ENCODE measurements around the gene MEIS1. TPM values are rescaled to one million over a fixed set of nuclear protein-coding genes. Genes with fewer than 3 reads are reported as not detected.
A peak's percentile ranks its signal among the peaks of the same experiment; 100 is the strongest.

MEIS1 gene
- total RNA-seq, 2 donors from 2014 or later: 15.4 to 23.7 TPM

DNA sequence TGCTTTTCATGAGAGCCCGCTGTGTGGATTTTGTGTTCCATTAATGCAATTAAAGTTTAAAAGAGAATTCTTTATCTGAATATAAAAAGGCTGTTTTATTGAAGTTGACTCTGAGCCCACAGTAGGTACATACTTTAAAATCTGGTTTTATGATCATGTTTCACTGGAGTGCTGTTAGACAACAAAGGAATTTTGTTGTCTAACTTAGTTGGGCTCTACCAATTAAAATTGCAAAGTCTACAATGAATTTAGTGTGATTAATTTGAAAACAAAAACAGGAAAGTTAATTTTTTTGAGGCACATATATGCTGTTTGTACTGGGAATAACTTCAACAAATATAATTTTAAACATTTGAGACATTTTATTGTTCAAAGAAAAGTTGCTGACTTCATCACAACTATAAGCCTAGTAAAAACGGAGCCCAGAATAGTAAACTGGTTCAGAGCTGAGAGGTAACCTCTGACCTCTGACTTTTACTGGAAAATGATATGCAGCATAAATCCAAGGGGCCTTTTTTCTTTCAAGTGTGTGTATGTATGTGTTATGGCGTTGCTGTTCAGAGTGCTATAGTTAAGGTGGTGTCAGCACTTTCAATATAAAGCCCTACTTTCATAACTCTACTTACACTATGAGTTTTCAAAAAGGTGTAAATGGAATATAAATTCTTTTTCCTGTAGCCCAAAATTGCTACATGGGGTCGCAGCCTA, 30.2 kb downstream of the MEIS1 start:
- no peak for DNase-seq (ENCODE audit: low spot score)
- H3K9me3 ChIP-seq: no peaks in the 10 kb centered on the region
- H3K4me3 ChIP-seq: no peak overlapping the region
- H3K27ac ChIP-seq: no peak overlapping the region
- peaks cover 4% of the 10 kb centered on the region for H3K27me3 ChIP-seq (replicated peaks; ENCODE audit: insufficient read depth)
- H3K4me1 ChIP-seq (replicated peaks): no peaks in the 10 kb centered on the region
- peak; percentile 34 for TF ChIP-seq POLR2AphosphoS5 (IDR thresholded peaks at IDR 0.05)
- no peak for TF ChIP-seq POLR2A (IDR thresholded peaks at IDR 0.05)
- intact Hi-C loops (cut with DNase I): no loop called here
- WGBS: 44% methylated on average over 4 of the region's 4 CpGs
- H3K36me3 ChIP-seq: no peaks in the 10 kb centered on the region

GRCh38 chr2:66466433-66466832, 31.5 kb downstream of the MEIS1 start:
- TF ChIP-seq POLR2AphosphoS5 (IDR thresholded peaks at IDR 0.05) (no peak), POLR2A (IDR thresholded peaks at IDR 0.05) (no peak), CTCF (IDR thresholded peaks at IDR 0.05) (no peak)
- H3K27ac ChIP-seq: no peak overlapping the region
- intact Hi-C loops (cut with DNase I): no loop called here
- no peak overlapping the region for H3K4me3 ChIP-seq
- DNase-seq (ENCODE audit: low spot score): peak; percentile 9
- 34% methylated on average over 2 of the region's 2 CpGs for WGBS
- H3K9me3 ChIP-seq: no peaks in the 10 kb centered on the region
- H3K36me3 ChIP-seq: no peaks in the 10 kb centered on the region
- H3K27me3 ChIP-seq (replicated peaks; ENCODE audit: insufficient read depth): peaks cover 4% of the 10 kb centered on the region
- no peaks in the 10 kb centered on the region for H3K4me1 ChIP-seq (replicated peaks)

DNA sequence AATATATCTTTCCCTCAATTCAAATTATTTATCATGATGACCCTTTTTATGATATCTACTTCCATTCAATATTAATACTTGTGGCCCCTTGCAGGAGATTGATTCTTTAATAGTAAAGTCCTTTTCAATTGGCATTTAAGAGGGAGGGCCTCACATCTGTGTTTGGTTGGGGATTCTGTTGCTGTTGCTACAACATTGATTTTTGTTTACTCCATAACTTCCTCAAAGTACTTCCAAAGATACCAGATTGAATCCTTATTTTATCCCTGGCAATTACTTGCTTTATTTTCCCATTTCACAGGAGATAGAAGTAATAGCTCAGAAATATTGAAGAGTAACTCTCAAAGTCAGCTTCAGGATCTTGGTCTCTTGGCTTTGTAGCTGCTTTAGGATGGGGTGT, 32.8 kb downstream of the MEIS1 start:
- no peak for DNase-seq (ENCODE audit: low spot score)
- H3K4me1 ChIP-seq (replicated peaks): no peaks in the 10 kb centered on the region
- no peak overlapping the region for H3K4me3 ChIP-seq
- no peak overlapping the region for H3K27ac ChIP-seq
- no peaks in the 10 kb centered on the region for H3K36me3 ChIP-seq
- no peaks in the 10 kb centered on the region for H3K27me3 ChIP-seq (replicated peaks; ENCODE audit: insufficient read depth)
- no peak for TF ChIP-seq POLR2A (IDR thresholded peaks at IDR 0.05)
- TF ChIP-seq POLR2AphosphoS5 (IDR thresholded peaks at IDR 0.05): no peak
- TF ChIP-seq CTCF (IDR thresholded peaks at IDR 0.05): no peak
- no peaks in the 10 kb centered on the region for H3K9me3 ChIP-seq
- intact Hi-C loops (cut with DNase I): no loop called here

GRCh38 chr2:66469214-66469902, 34.4 kb downstream of the MEIS1 start:
- H3K27ac ChIP-seq: no peak overlapping the region
- no peaks in the 10 kb centered on the region for H3K27me3 ChIP-seq (replicated peaks; ENCODE audit: insufficient read depth)
- no peaks in the 10 kb centered on the region for H3K4me1 ChIP-seq (replicated peaks)
- no peak for DNase-seq (ENCODE audit: low spot score)
- no peak overlapping the region for H3K4me3 ChIP-seq
- TF ChIP-seq POLR2A (IDR thresholded peaks at IDR 0.05) (no peak), CTCF (IDR thresholded peaks at IDR 0.05) (no peak), POLR2AphosphoS5 (IDR thresholded peaks at IDR 0.05) (no peak)
- no peaks in the 10 kb centered on the region for H3K36me3 ChIP-seq
- H3K9me3 ChIP-seq: no peaks in the 10 kb centered on the region
- intact Hi-C loops (cut with DNase I): no loop called here
- 74% methylated on average over 11 of the region's 11 CpGs for WGBS

DNA sequence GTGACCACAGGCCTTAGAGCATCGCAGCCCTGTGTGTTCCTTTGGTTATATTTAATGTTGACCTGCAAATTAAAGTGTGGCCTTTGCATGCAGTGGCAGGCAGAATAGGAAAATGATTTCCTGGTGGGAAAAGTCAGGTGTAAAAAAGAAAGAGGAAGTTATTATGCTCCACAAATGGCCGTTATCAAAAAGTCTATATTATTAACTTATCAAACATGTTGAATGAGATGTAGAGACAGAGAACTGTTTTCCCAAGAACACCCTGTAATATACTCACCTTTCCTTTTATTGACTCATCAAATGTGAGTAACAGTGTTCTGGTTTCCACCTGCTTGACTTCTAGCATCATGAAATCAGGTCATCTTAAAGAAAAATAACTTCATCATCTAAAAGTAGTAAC, 35.3 kb downstream of the MEIS1 start:
- TF ChIP-seq CTCF (IDR thresholded peaks at IDR 0.05) (no peak), POLR2AphosphoS5 (IDR thresholded peaks at IDR 0.05) (no peak), POLR2A (IDR thresholded peaks at IDR 0.05) (no peak)
- no peaks in the 10 kb centered on the region for H3K27me3 ChIP-seq (replicated peaks; ENCODE audit: insufficient read depth)
- 38% methylated on average over 2 of the region's 2 CpGs for WGBS
- intact Hi-C loops (cut with DNase I): no loop called here
- H3K4me1 ChIP-seq (replicated peaks): no peaks in the 10 kb centered on the region
- no peak overlapping the region for H3K4me3 ChIP-seq
- H3K9me3 ChIP-seq: no peaks in the 10 kb centered on the region
- DNase-seq (ENCODE audit: low spot score): no peak
- H3K27ac ChIP-seq: no peak overlapping the region
- no peaks in the 10 kb centered on the region for H3K36me3 ChIP-seq
